ENCODE results near the gene CEMIP2.

CEMIP2 gene

DNA sequence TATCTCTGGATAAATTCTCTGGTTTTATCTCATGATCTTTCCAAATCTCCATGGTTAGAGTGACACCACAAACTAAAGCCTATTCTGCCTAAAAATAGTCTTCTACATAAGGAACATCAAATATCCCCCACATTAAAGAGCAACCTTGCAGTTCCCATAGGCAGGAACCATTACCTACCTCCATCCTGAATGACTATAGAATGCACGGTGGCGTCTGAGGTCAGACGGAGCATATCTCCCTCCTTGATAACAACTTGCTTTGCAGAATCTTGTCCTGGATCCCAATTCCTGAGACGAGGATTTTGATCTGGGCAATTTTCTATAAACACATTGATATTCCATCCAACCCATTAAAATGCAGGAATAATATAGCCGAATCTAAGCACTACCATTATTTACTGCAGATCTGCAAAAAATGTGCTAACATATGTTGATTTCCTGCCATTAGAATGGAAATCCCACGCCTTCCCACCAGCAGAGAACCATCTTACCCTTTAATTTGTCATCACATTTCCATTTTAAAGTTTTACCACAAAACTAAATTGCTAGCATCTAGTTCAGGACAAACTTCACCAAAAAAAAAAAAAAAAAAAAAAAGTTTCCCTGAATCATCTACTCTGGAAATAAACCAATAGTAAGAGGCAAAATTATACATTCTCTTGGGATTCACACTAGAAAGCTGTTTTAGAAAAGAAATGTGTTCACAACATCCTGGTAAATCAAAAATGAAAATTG, 22.1 kb downstream of the CEMIP2 start:
- no peak for DNase-seq

DNA sequence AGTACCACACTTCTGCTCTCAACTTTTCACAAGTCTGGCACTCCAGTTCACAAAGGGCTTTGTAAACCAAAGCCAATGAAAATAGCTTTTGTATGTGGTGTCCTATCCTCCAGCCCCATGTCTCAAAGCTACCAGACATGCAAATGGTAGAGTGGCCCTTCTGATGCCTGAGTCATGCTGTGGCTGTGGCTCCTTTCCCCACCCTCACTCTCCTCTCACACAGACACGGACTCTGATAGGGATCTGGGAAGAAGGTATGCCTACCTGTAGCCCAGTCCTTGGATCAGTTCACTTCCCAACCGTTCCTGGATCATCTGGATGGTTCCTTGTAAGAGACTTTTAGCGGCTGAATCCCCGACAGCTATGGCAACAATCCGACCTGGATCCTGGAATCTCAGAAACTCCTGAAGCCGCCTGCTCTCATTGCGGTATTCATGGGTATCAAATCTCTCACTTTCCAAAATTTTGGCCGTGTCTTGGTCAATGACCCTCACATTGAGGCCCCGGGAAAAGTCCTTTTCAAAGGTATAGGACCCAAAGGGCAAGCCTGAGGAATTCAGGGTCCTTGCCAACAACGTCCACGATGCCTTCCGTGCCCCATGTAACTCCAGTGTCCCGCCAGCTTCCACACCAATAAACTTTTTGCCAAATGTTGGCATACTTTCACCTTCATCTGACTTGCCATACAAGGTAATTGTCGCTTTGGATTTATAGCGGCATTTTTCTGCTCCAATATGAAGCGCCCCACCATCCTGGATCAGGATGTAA, 23.4 kb downstream of the CEMIP2 start:
- no peak for DNase-seq

DNA sequence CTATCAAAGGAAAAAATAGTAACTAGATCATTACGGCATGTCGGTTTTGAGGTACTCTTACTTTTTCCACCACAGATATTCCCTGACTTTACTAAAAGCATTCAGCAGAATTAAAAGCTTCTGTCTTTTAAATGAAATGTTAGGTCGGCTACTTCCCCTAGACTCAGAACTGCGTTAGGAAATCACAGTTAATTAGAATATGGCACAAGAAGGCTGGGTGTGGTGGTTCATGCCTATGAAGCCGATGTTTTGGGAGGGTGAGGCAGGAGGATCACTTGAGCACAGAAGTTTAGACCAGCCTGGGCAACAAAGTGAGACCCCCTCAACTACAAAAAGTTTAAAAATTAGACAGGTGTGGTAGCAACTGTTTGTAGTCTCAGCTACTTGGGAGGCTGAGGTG, 24.4 kb downstream of the CEMIP2 start:
- no peak for DNase-seq

DNA sequence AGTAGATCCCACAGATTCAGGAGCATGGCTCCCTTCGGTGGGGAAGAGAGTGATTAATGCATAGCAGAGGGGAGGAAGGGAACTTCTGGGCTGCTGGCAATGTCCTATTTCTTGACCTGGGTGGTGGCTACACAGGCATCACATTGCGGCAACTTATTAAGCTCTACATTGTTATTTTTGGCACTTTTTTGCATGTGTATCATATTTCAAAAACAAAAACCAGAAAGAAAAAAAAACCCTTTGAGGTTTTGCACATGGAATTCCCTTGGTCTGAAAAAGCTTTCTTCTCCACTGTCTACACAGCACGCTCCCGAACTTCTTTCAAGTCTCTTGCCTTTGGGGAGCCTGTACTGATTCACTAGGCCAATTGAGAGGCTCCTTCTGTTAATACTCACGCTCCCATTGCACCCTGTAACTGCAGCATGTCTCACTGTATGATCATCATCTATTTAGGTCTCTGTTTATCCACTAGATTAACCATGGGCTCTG, 25.1 kb downstream of the CEMIP2 start:
- DNase-seq = no peak

DNA sequence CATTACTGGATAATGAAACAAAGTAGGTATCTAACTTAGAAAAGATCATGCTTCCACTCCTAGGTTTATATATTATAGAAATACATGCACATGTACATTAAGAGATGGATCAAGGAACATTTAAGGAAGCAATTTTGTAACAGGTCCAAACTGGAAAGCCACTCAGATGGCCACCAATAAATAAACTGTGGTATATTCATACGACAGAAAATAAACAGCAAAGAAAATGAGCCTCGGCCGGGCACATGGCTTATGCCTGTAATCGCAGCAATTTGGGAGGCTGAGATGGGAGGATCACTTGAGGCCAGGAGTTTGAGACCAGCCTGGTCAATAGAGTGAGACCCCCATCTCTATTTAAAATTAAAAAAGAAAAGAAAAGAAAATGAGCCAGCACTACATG, 25.6 kb downstream of the CEMIP2 start:
- DNase-seq = no peak

DNA sequence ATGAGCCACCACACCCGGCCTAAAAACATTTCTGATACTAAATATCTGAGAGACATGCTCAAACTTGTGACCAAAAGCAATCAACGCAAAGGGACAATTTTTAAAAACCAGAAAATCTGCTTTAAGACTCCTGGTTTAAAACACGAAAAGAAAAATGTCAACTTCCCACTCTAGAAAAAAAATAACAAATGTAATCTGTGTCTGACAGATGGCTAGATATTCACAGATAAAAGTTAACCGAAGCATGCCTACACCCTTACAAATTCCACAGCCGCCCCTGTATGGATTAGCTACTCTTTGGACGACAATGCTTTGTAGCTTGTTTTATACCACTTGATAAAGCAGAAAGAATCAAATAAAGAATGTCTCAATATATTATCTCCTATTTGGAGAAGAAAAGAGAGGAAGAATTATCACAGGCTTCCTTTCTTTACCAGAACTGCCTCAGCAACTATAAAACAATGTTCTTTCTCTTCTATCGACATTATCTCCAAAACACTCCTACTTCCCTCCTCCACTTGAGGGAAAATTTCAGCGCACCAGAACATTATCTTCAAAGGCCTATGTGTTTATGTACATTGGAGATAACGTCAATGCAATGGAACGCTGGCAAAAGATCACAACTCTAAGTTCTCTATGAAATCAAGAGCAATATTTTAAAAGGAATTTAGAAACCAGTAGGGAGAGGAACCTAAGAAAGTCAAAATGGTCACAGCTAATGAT, 26.2 kb downstream of the CEMIP2 start:
- DNase-seq = no peak

DNA sequence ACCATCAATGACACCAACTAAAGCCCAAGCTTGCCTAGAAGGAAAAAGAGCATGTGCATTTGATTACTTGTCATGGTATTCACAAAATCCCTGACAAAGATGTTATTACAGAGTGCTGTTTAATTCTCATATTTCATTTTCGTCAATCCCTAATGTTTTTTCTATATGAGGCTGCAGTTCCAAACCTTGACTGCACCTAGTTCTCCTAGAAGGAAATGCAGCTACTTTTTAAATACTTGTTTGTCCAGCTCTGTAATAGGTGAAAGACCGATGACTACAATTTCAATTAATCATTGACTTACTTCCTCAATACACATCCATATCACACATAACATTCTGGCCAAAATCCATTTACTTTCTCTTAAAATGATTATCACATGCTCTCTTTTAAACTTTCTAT, 28.1 kb downstream of the CEMIP2 start:
- no peak for DNase-seq

DNA sequence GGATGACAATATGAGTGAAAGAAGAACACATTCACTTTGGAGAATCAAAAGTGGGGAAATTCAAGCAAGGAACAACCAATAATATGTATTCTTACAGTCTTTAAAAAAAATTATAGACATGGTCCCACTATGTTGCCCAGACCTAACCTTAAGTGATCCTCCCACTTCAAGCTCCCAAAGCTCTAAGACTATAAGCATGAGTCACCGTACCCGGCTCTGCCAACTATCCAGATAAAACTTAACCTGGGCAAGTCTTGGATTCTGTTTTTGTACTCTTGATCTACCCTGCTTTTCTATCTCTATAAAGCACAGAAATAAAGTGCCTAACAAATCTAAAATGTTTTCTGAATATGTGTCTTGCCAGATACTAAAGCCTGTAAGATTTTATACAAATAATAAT, 30.9 kb downstream of the CEMIP2 start:
- DNase-seq = no peak

DNA sequence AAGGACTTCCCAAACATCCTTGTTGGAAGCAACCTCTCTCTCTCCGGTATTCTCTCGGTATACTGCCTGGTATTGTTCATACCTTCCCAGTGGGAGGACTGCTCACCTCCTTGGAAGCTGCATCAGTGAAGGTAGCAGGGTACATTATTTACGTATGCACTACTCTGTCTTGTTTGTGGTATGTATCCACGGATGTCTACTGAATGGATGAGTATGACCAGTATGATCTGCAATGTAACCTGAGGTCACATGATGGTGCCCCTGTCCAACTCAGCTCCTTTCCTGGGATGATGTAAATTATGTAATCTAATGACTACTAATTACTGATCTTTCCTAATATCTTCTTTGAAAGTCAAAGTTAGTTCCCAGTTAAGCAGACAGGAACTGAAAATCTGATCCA, 32.1 kb downstream of the CEMIP2 start:
- no peak for DNase-seq

DNA sequence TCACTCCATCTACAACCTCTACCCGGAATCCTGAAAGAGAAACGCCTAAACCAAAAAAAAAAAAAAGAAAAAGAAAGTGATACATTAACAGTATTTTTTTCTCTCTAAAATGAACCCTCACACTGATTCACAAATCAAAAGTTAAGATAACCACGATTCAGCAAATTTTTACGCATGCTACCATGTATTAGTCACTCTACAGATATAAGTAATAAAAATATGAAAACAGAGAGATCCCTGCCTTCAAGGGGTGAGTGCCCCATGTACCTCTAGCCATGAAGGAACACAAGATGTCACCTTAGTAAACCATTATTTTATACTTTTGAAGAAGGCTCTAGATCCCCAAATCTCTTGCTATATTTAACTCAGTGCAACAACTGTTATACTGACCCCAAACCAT, 33.4 kb downstream of the CEMIP2 start:
- DNase-seq = no peak

DNA sequence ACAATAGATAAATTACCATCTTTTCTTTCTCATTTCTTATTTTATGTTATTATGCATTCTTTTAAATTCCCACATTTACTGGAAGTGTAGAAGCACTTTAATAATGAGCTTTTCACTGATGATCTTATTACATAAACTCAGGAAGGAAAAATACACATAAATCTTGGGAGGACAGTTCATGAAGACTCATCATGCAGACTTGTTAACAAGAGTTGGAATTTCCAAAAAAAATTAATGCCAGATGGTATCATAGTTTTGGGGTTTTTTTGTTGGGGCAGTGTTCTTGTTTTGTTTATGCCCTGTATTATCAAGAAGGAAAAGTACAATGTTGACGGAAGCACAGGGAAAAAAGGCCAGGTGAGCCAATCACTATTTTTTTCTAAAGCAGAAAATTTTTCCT, 35.1 kb downstream of the CEMIP2 start:
- DNase-seq = no peak

DNA sequence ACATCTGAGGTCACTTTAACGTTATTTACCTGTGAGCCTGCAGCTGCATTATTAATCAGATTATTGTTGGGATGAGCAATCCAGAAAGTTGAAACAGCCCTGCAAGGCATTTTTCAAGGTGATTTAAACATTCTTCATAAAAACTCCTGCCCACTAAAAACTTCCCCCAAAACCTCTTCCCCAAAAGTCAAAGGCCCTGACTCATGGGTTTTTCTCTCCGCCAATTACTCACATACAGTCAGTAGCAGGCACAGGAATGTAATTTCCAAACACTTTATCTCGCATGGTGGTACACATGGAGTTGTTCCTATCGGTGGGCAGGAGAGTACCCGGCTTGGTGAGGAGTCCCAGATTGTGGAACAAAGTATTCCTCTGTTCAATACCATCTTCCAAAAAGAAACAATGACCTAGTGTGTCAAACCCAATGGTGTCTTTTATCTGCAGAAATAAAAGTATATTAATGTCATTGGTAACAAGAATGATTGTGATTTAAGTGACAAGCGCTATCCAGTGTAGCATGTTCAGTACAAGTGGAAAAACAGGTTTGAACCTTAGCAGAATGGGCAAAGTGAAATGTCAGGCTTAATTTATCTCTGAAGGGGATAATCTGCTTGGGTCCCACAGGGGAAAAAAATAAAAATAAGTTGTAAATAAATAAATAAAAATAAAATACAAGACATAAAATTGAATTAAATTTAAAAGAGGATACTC, 38.3 kb downstream of the CEMIP2 start:
- DNase-seq = no peak

DNA sequence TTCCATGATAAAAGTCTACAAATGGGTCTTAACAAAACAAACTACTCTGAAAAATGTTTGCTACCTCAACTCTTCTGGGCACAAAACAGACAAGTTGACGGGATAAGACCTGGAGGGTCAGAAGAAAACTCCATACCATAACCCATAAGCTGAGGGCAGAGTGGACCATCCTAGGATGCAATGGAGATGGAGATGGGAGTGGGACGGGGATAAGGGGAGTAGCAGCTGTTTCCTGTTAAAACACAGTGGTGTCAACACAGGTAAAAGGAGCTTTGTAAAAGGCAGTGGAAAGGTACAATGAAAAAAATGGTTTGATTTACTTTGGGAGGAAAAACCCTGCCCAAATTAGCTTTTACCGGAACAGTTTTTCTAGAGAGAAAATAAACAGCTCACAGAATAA, 41.6 kb downstream of the CEMIP2 start:
- no peak for DNase-seq

DNA sequence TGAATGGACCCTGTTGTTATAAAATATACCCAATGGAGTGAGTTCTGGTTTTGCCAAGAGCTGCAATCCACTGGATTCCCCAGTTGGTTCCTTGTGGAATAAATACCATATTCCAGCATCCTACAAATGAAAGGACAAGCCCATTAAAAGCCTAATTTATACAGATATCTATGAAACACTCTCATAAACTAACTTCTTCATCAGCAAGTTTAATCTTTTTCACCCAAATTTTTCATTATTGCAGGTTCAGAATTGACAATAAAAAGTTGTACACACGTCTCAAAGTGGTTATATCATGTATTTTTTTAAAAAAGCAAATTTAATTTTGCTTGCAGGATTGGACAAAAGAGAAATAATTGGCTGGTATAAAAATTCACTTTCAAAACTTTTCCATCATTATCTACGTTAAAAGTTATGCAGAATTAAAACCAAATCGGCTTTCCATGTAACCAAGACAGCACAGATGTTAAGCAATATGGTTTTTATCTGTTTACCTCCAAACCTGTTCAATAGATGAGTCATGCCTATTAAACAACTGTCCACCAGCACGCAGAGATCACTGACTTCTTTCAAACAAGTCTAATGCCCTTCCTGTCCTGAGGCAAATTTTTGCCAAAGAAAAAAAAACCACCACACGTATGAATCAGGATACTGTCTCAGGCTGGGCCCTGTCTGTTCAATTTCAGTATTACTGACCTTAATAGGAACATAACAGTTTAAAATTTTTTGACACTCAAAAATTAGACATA, 42.5 kb downstream of the CEMIP2 start:
- DNase-seq = no peak

DNA sequence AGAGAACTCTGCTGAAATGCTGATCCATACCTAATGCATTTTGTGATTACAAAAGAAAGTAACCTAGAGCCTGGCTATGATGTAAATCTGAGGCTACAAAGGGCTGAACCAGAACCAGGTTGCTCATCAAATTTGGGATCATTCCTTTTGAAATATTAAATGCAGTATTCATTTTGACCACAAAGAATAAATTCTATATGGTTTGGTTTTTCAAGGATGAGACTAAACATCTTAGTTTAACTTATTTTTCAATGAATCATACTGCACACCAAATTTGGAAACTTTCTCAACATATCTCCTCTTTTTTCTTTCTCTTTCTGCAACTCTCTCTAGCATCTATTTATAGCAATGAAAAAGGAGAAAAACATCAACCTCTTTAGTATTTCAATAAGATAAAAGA, 46.5 kb downstream of the CEMIP2 start:
- DNase-seq = no peak

DNA sequence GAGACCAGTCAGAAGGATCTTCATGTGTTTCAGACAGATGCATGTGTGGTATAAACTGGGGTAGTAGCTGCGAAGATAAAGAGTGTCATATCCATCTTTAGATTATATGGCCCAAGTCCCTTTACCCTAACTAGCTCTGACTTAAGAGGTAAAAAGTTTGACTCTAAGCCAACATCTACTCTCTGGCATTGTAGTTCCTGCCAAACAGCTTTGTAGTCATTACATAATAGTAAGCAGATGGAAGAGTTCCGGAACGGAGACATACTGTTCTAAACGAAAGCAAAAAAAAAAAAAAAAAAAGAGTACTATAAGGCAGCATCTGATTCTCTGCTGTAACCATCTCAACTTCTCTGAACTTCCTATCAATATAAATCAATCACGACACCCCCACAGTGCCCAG, 48.8 kb downstream of the CEMIP2 start:
- DNase-seq = no peak

DNA sequence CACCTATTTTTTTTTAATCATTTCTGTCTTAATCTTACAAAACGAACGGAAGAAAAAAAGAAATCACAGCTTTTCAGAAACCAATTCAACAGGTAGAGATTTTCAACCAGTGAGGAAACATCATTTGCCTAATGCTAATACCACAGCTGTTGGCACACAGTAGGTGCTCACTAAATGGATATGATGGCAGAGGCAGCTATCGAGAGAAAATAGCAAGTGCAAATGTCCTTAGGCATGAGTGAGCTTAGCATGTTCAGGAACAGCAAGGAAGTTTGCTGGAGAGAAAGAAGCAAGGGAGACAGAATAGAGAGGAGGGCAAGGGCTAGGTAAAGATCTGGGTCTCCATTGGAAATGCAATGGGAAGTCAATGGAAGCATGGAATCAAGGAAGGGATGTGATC, 49.2 kb downstream of the CEMIP2 start:
- DNase-seq = no peak

DNA sequence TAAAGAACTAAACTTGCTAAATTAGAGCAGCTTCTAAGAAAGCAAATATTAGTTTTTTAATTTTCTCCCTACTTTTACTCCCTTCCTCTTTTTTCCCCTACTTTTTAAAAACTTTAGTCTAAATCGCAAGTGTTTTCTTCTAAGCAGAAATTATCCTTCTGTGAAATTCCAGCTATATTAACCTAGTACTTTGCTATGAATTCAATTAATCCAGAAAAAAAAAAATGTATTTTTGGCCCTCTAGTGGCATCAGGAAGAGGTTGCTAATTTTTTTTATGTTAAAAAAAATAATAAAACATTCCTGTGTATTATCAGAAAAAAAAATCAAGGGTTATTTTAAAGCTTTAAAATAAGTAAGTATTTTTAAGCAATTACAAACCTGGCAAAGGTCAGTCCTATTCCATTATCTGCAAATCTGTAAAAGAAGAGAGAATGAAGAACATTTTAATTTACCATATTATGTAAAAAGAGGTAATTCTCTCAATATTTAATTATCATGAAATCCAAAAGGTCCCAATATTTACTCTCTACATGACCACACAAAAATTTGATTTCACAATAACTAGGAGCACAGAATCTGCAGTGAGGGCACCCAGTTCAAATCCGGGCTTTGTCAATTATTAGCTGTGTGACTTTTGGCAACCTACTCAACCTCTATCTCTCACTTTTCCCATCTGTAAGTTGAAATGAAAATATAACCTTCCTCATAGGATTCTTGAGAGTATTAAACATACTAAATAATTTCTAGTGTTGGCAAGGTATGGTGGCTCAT, 52.0 kb downstream of the CEMIP2 start:
- no peak for DNase-seq

DNA sequence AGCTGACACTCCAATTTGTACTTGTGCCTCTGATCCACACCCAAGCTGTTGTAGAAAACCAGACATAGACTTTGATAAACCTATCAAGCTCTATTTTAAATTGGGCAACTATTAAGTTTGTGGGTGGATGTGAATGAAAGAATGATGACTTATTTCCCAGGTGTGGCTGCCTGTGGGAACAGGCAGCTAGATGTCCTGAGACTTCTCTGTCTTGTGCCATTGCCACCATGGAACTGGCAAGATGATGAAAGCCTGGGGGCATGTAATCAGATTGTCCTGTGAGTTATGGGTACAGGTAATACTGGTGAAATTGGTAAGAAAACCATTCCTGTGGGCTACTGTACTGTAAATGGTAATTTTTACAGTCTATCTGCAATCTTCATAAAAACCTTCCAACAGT, 57.5 kb downstream of the CEMIP2 start:
- no peak for DNase-seq

DNA sequence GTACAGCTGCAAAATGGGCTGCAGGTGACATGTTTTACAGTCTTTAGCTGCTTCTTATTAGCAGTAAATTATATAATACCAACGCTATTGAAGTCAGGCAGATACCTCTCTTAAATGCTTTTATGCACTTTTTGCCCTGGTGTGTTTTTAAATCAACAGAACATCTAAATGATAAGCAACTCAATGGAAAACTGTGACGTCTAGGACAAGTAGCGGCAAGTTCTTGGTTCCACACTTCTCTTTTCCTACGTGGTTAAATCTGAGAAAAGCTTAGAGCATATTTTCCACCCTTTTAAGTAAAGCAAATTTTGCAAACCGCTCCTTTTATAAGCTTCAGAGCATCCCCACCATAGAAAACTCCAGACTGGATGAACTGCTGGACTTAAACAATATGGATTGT, 58.1 kb downstream of the CEMIP2 start:
- DNase-seq = no peak

DNA sequence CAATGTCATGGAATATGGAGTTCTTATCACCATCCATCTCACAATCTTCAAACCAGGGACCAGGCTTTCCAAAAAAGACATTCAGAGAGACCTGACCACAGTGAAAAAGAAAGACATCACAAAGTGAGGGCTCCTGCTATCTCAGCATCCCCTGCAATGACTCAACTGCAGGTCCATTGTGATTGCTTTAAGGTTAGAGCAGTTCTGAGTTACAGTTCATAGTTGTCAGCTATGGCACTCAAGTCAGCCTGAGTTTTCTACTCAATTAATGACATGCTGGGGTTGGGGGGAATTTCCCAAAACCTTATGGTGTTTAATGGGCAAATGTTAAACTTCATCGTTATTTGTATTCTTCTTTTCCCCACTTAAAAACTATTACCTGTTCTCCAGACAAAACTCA, 58.9 kb downstream of the CEMIP2 start:
- no peak for DNase-seq

DNA sequence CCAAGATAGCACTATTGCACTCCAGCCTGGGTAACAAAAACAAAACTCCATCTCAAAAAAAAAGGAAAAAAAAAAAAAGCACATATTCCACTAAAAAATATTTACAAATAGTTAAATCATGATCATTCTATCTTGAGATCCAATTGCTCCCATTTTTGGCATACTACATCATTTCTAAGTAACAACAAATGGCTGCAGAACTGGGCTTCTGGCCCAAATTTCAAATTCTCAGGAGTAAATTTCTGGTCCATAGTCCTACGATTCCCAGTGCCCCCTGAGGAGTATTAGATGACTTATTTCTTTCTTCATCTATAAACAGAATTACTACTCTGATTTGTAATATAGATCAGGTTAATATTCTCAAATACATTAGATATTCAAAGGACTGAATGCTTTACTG, 62.1 kb downstream of the CEMIP2 start:
- no peak for DNase-seq
